HepG2 (cell line): Measurements from ENCODE around the gene PMVK. TPM values are rescaled to one million over a fixed set of nuclear protein-coding genes. Genes with fewer than 3 reads are reported as not detected.

Experiments
- CHD4 ChIP-seq: fragments of 200-600 bp; sonication (generic); IDR thresholded peaks from 2 replicates; pipeline ENCODE4 v1.7.0; 2017; ENCODE audit warnings: mild to moderate bottlenecking, low read length, borderline replicate concordance
- CTCF ChIP-seq: sonication (generic); formaldehyde crosslinking; IDR thresholded peaks from 2 replicates; pipeline ENCODE4 v1.5.0; 2020; ENCODE audit warnings: mild to moderate bottlenecking, missing genetic modification reagents, moderate library complexity
- FOSL1 ChIP-seq: sonication (generic); formaldehyde crosslinking; IDR thresholded peaks from 2 replicates; pipeline ENCODE4 v1.9.0; 2021; ENCODE audit warnings: missing genetic modification reagents, borderline replicate concordance
- FOXP1 ChIP-seq, 2 experiments: fragments of 450-650 bp in 1 of 2; IDR thresholded peaks; 2 replicates each; pipeline ENCODE4 v1.6.1; 2017 to 2018; ENCODE audit warnings: antibody characterized with exemption in 1 of 2
- HIC2 ChIP-seq: sonication (generic); formaldehyde crosslinking; IDR thresholded peaks from 2 replicates; pipeline ENCODE4 v1.9.0; 2022; ENCODE audit warnings: low read depth, missing genetic modification reagents
- HNF4G ChIP-seq, 2 experiments: sonication (generic) in 1 of 2; formaldehyde crosslinking in 1 of 2; IDR thresholded peaks; 2 replicates each; pipeline versions ENCODE4 v1.4.0 to v1.6.1; 2011 to 2020; ENCODE audit warnings: borderline replicate concordance in 2 of 2, low read depth in 2 of 2, mild to moderate bottlenecking in 2 of 2, low read length in 1 of 2, missing genetic modification reagents in 1 of 2, moderate library complexity in 1 of 2
- JUND ChIP-seq: sonication (generic); formaldehyde crosslinking; IDR thresholded peaks from 2 replicates; pipeline ENCODE4 v1.8.0; 2022; ENCODE audit warnings: mild to moderate bottlenecking, missing genetic modification reagents
- MAX ChIP-seq: IDR thresholded peaks from 2 replicates; pipeline ENCODE4 v1.6.1; 2012; ENCODE audit warnings: inconsistent platforms
- NR2C2 ChIP-seq: sonication (generic); formaldehyde crosslinking; IDR thresholded peaks from 2 replicates; pipeline ENCODE4 v1.4.0; 2020; ENCODE audit warnings: missing genetic modification reagents, mild to moderate bottlenecking, moderate library complexity, borderline replicate concordance
- NR2F6 ChIP-seq, 2 experiments: IDR thresholded peaks; 2 replicates each; pipeline ENCODE4 v1.6.1; 2016; ENCODE audit warnings: antibody characterized with exemption in 1 of 2, mild to moderate bottlenecking in 1 of 2
- NRL ChIP-seq: sonication (generic); formaldehyde crosslinking; IDR thresholded peaks from 2 replicates; pipeline ENCODE4 v1.5.0; 2020; ENCODE audit warnings: missing genetic modification reagents, mild to moderate bottlenecking, moderate library complexity, borderline replicate concordance
- SOX13 ChIP-seq, 3 experiments: fragments of 450-650 bp in 1 of 3; sonication (generic) in 1 of 3; formaldehyde crosslinking in 1 of 3; IDR thresholded peaks in 2 of 3; conservative IDR thresholded peaks in 1 of 3; 2 replicates each; pipeline versions ENCODE4 v1.5.0 to v1.6.1; 2016 to 2020; ENCODE audit warnings: antibody characterized with exemption in 1 of 3, mild to moderate bottlenecking in 1 of 3, missing compliant biosample characterization in 1 of 3, missing genetic modification reagents in 1 of 3, moderate library complexity in 1 of 3
- ZNF3 ChIP-seq: IDR thresholded peaks from 2 replicates; pipeline ENCODE4 v1.7.0; 2017; ENCODE audit warnings: inconsistent platforms
- ZNF354B ChIP-seq: sonication (generic); formaldehyde crosslinking; IDR thresholded peaks from 2 replicates; pipeline ENCODE4 v1.8.0; 2022; ENCODE audit warnings: mild to moderate bottlenecking, missing genetic modification reagents
- ZNF816 ChIP-seq: sonication (generic); formaldehyde crosslinking; IDR thresholded peaks from 2 replicates; pipeline ENCODE4 v1.8.0; 2022; ENCODE audit warnings: missing genetic modification reagents, mild to moderate bottlenecking, borderline replicate concordance
- ZNF891 ChIP-seq: sonication (generic); formaldehyde crosslinking; IDR thresholded peaks from 2 replicates; pipeline ENCODE4 v1.5.0; 2020; ENCODE audit warnings: mild to moderate bottlenecking, missing genetic modification reagents
- polyA plus RNA-seq, 8 experiments: library from polyadenylated mRNA; depleted of rRNA in 3 of 8; stranded (reverse) in 7 of 8; unstranded in 1 of 8; fragments of >200 nt; fragmentation: Illumina TruSeq in 4 of 8; extraction: Trizol in 4 of 8; gene quantifications; 2 replicates each; pipeline versions ENCODE4 v1.2.1 to v1.2.3, GENCODE V29; 2011 to 2016; ENCODE audit warnings: low read depth in 4 of 8, missing spikeins in 1 of 8, mixed read lengths in 1 of 8; ENCODE audit not compliant: insufficient read depth in 1 of 8
- total RNA-seq, 5 experiments: library from RNA; depleted of rRNA; stranded (reverse); fragments of >200 nt; fragmentation: Illumina TruSeq; extraction: Trizol; gene quantifications; 2 replicates each; pipeline ENCODE4 v1.2.3, GENCODE V29; 2016; ENCODE audit warnings: low read depth in 1 of 5
- TF ChIP-seq, protein P1 (sequence below): IDR thresholded peaks from 2 replicates; pipeline ENCODE4 v1.6.1; 2016; ENCODE audit warnings: mild to moderate bottlenecking
- TF ChIP-seq, protein P2 (sequence below): sonication (generic); formaldehyde crosslinking; conservative IDR thresholded peaks from 2 replicates; pipeline ENCODE4 v1.4.0; 2020; ENCODE audit warnings: mild to moderate bottlenecking, missing genetic modification reagents, moderate library complexity

Gene PMVK
- total and polyA plus RNA-seq, 2 of the 13 experiments (the other 11 are each of a cell fraction or from before 2014, with no cell fraction given) = 3.9 to 12.6 TPM

DNA sequence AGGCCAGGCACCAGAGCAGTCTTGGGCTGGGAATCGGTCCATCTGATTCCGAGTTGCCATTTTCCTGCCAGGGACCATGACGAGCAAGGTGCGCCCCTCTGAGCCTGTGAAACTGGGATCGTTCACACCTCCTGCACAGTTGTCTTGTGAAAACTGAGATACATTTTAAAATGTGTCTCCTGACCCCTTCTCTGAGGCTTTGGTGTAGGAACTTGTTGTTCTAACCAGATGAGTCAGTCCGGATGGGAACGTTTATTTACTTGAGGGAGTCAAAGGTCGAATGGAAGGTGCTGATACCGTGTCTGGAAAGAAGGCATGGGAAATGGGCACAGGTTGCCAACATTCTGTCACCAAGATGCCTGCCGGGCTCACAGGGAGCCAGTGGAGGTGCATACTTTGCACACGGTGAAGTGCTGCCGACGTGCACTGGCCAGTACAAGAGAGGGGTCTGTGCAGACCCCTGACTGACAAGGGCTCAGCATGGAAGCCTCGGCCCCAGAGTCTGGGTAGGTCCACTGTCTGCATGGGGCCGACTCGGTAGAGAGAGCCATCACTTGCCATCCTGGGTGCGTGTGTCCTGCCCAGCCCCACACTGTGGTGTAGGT, 59.0 kb downstream of the PMVK start (continued):
- TF ChIP-seq NR2C2 (CRISPR knock-in tag) = peak; percentile 84
- TF ChIP-seq CHD4 = no peak
- peak; percentile 85 for TF ChIP-seq JUND (CRISPR knock-in tag)
- peak; percentile 60; the same call in 1 of the 2 replicates for TF ChIP-seq ZNF891 (CRISPR knock-in tag)
- TF ChIP-seq, protein P1, sequence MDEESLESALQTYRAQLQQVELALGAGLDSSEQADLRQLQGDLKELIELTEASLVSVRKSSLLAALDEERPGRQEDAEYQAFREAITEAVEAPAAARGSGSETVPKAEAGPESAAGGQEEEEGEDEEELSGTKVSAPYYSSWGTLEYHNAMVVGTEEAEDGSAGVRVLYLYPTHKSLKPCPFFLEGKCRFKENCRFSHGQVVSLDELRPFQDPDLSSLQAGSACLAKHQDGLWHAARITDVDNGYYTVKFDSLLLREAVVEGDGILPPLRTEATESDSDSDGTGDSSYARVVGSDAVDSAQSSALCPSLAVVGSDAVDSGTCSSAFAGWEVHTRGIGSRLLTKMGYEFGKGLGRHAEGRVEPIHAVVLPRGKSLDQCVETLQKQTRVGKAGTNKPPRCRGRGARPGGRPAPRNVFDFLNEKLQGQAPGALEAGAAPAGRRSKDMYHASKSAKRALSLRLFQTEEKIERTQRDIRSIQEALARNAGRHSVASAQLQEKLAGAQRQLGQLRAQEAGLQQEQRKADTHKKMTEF (CRISPR knock-in tag) = peak; percentile 41; the same call in 1 of the 2 replicates
- peak; percentile 82 for TF ChIP-seq HIC2 (CRISPR knock-in tag)
- TF ChIP-seq ZNF816 (CRISPR knock-in tag) = no peak
- peak; percentile 86 for TF ChIP-seq HNF4G (IDR thresholded peaks at IDR 0.05; ENCODE audit: borderline replicate concordance, low read depth, low read length)
- TF ChIP-seq HNF4G (CRISPR knock-in tag; IDR thresholded peaks at IDR 0.05; ENCODE audit: borderline replicate concordance, low read depth) = no peak; the same call in 1 of the 2 replicates
- peak; percentile 32; the same call in 1 of the 2 replicates for TF ChIP-seq MAX
- no peak for TF ChIP-seq SOX13 (IDR thresholded peaks at IDR 0.05)
- TF ChIP-seq SOX13 (CRISPR knock-in tag; conservative IDR thresholded peaks at IDR 0.05 in 1 of 2, IDR thresholded peaks at IDR 0.05 in 1 of 2) = peak in 1 of 2 experiments; percentile 22; a peak in 1 of 4 replicates
- no peak for TF ChIP-seq ZNF354B
- 0 out of 2 replicates have a peak, but pooled peaks have one; percentile 14 for TF ChIP-seq ZNF3
- 0 out of 2 replicates have a peak, but pooled peaks have one; percentile 3 for TF ChIP-seq CTCF (CRISPR knock-in tag)
- TF ChIP-seq FOSL1 (CRISPR knock-in tag) = peak; percentile 83; the same call in 1 of the 2 replicates
- TF ChIP-seq FOXP1 (IDR thresholded peaks at IDR 0.05) = no peak
- TF ChIP-seq FOXP1 (CRISPR knock-in tag; IDR thresholded peaks at IDR 0.05) = peak; percentile 85
- 0 out of 2 replicates have a peak, but pooled peaks have one; percentile 22 for TF ChIP-seq NRL (CRISPR knock-in tag)
- TF ChIP-seq NR2F6 (IDR thresholded peaks at IDR 0.05) = peak; percentile 87
- TF ChIP-seq NR2F6 (CRISPR knock-in tag; IDR thresholded peaks at IDR 0.05) = peak; percentile 90
- TF ChIP-seq, protein P2, sequence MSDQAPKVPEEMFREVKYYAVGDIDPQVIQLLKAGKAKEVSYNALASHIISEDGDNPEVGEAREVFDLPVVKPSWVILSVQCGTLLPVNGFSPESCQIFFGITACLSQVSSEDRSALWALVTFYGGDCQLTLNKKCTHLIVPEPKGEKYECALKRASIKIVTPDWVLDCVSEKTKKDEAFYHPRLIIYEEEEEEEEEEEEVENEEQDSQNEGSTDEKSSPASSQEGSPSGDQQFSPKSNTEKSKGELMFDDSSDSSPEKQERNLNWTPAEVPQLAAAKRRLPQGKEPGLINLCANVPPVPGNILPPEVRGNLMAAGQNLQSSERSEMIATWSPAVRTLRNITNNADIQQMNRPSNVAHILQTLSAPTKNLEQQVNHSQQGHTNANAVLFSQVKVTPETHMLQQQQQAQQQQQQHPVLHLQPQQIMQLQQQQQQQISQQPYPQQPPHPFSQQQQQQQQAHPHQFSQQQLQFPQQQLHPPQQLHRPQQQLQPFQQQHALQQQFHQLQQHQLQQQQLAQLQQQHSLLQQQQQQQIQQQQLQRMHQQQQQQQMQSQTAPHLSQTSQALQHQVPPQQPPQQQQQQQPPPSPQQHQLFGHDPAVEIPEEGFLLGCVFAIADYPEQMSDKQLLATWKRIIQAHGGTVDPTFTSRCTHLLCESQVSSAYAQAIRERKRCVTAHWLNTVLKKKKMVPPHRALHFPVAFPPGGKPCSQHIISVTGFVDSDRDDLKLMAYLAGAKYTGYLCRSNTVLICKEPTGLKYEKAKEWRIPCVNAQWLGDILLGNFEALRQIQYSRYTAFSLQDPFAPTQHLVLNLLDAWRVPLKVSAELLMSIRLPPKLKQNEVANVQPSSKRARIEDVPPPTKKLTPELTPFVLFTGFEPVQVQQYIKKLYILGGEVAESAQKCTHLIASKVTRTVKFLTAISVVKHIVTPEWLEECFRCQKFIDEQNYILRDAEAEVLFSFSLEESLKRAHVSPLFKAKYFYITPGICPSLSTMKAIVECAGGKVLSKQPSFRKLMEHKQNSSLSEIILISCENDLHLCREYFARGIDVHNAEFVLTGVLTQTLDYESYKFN (CRISPR knock-in tag) = peak; percentile 76
